Ishikawa (cell line): ENCODE results near the gene CEP68.

Experiments used
- EP300 ChIP-seq: IDR thresholded peaks from 2 replicates; pipeline ENCODE4 v1.6.1; 2012; ENCODE audit warnings: borderline replicate concordance
- TAF1 ChIP-seq: IDR thresholded peaks from 2 replicates; pipeline ENCODE4 v1.6.1; 2012; ENCODE audit warnings: low read depth, mild to moderate bottlenecking

GRCh38 chr2:65043001-65043400, 13.2 kb upstream of the CEP68 start:
- TF ChIP-seq TAF1 = no peak
- no peak for TF ChIP-seq EP300
